Breast epithelium (tissue), 4 donors: Measurements from ENCODE around the gene MEIKIN. TPM values are rescaled to one million over a fixed set of nuclear protein-coding genes. Genes with fewer than 3 reads are reported as not detected.

Experiments used
- DNase-seq, 2 donors: peaks; one replicate each; pipeline ENCODE4 v3.0.0-alpha.2; 2019; ENCODE audit warnings: low spot score in 2 of 2
- H3K27ac ChIP-seq, 2 donors: fragments of 200-600 bp; sonication (generic) in 1 of 2; one replicate each; pipeline ENCODE4 v1.5.1; 2016 to 2019; ENCODE audit warnings: mild to moderate bottlenecking in 1 of 2
- H3K27me3 ChIP-seq, 2 donors: fragments of 200-600 bp; sonication (generic) in 1 of 2; one replicate each; pipeline versions ENCODE4 v1.5.1 to v1.6.0; 2017 to 2019; ENCODE audit warnings: control low read depth in 1 of 2, mild to moderate bottlenecking in 1 of 2
- H3K36me3 ChIP-seq: fragments of 200-600 bp; one replicate; pipeline ENCODE4 v1.5.1; 2019
- H3K4me1 ChIP-seq, 2 donors: fragments of 200-600 bp; sonication (generic); one replicate each; pipeline ENCODE4 v1.5.1; 2016 to 2019; ENCODE audit warnings: control low read depth in 1 of 2
- H3K4me3 ChIP-seq, 3 donors: fragments of 200-600 bp; sonication (generic); 1 replicate in 2 of 3; 2 replicates in 1 of 3; pipeline ENCODE4 v1.5.1; 2016 to 2019; ENCODE audit warnings: mild to moderate bottlenecking in 3 of 3, moderate library complexity in 2 of 3
- H3K9me3 ChIP-seq, 2 donors: fragments of 200-600 bp; sonication (generic) in 1 of 2; one replicate each; pipeline ENCODE4 v1.5.1; 2016 to 2019; ENCODE audit warnings: control low read depth in 1 of 2
- CTCF ChIP-seq, 3 donors: fragments of 450-650 bp; IDR thresholded peaks; one replicate each; pipeline ENCODE4 v1.5.1; 2016 to 2017; ENCODE audit warnings: antibody characterized with exemption in 3 of 3, mild to moderate bottlenecking in 3 of 3, moderate library complexity in 3 of 3
- POLR2A ChIP-seq: fragments of 450-650 bp; IDR thresholded peaks from one replicate; pipeline ENCODE4 v1.6.1; 2016; ENCODE audit warnings: antibody characterized with exemption, mild to moderate bottlenecking, moderate library complexity
- POLR2AphosphoS5 ChIP-seq, 3 donors: sonication (generic); formaldehyde crosslinking; IDR thresholded peaks; one replicate each; pipeline ENCODE4 v1.6.1; 2017; ENCODE audit warnings: antibody characterized with exemption in 3 of 3
- intact Hi-C: fragments of 100-400 bp; cut with DNase I; formaldehyde crosslinking; loops from one replicate; pipeline ENCODE4 v1.15.1; 2023; ENCODE audit warnings: low total_unique reads
- total RNA-seq, 3 donors: library from RNA; depleted of rRNA; stranded (reverse); fragments of >200 nt; gene quantifications; one replicate each; pipeline ENCODE4 v1.1.0, GENCODE V29; 2016

Gene MEIKIN
- total RNA-seq, 3 donors from 2014 or later: not detected

- no peak overlapping the region for H3K4me3 ChIP-seq
- H3K4me1 ChIP-seq: no peaks in the 10 kb centered on the region
- peaks cover 0 to 6% of the 10 kb centered on the region in 2 donors for H3K9me3 ChIP-seq
- DNase-seq: no peak
- intact Hi-C loops: no loop called here
- TF ChIP-seq CTCF (IDR thresholded peaks at IDR 0.05): no peak
- TF ChIP-seq POLR2AphosphoS5 (IDR thresholded peaks at IDR 0.05): no peak
- TF ChIP-seq POLR2A: no peak
- no peaks in the 10 kb centered on the region for H3K27me3 ChIP-seq
- H3K36me3 ChIP-seq: no peaks in the 10 kb centered on the region
- H3K27ac ChIP-seq: no peak overlapping the region
Measured at GRCh38 chr5:131765261-131765660, 180.2 kb downstream of the MEIKIN start.

- TF ChIP-seq POLR2AphosphoS5 (IDR thresholded peaks at IDR 0.05) (no peak), CTCF (IDR thresholded peaks at IDR 0.05) (no peak), POLR2A (no peak)
- peaks cover 0 to 6% of the 10 kb centered on the region in 2 donors for H3K9me3 ChIP-seq
- H3K4me3 ChIP-seq: no peak overlapping the region
- intact Hi-C loops: no loop called here
- DNase-seq: no peak
- no peaks in the 10 kb centered on the region for H3K36me3 ChIP-seq
- H3K27ac ChIP-seq: no peak overlapping the region
- no peaks in the 10 kb centered on the region for H3K4me1 ChIP-seq
- H3K27me3 ChIP-seq: no peaks in the 10 kb centered on the region
Measured at GRCh38 chr5:131763968-131764367, 181.5 kb downstream of the MEIKIN start.

- no peaks in the 10 kb centered on the region for H3K36me3 ChIP-seq
- no peak overlapping the region for H3K27ac ChIP-seq
- H3K4me1 ChIP-seq: no peaks in the 10 kb centered on the region
- H3K9me3 ChIP-seq: peaks cover 0 to 6% of the 10 kb centered on the region in 2 donors
- H3K4me3 ChIP-seq: no peak overlapping the region
- intact Hi-C loops: no loop called here
- no peaks in the 10 kb centered on the region for H3K27me3 ChIP-seq
- no peak for DNase-seq
- no peak for TF ChIP-seq POLR2AphosphoS5 (IDR thresholded peaks at IDR 0.05)
- no peak for TF ChIP-seq CTCF (IDR thresholded peaks at IDR 0.05)
- no peak for TF ChIP-seq POLR2A
Measured at GRCh38 chr5:131760793-131761192, 184.7 kb downstream of the MEIKIN start.

GRCh38 chr5:131759704-131760103 is 185.8 kb downstream of the MEIKIN start:
- no peak for DNase-seq
- peaks cover 0 to 6% of the 10 kb centered on the region in 2 donors for H3K9me3 ChIP-seq

GRCh38 chr5:131758520-131758900 is 187.0 kb downstream of the MEIKIN start:
- DNase-seq: no peak
- H3K36me3 ChIP-seq: no peaks in the 10 kb centered on the region
- intact Hi-C loops: no loop called here
- TF ChIP-seq POLR2A (no peak), POLR2AphosphoS5 (IDR thresholded peaks at IDR 0.05) (no peak), CTCF (IDR thresholded peaks at IDR 0.05) (no peak)
- no peaks in the 10 kb centered on the region for H3K4me1 ChIP-seq
- no peaks in the 10 kb centered on the region for H3K27me3 ChIP-seq
- H3K27ac ChIP-seq: no peak overlapping the region
- H3K4me3 ChIP-seq: no peak overlapping the region
- no peaks in the 10 kb centered on the region for H3K9me3 ChIP-seq

More at GRCh38 chr5:131759704-131760103, 185.8 kb downstream of the MEIKIN start:
- Histone ChIP-seq H3K4me3 (no peak overlapping the region), H3K4me1 (no peaks in the 10 kb centered on the region), H3K36me3 (no peaks in the 10 kb centered on the region), H3K27ac (no peak overlapping the region), H3K27me3 (no peaks in the 10 kb centered on the region)
- intact Hi-C loops: no loop called here
- no peak for TF ChIP-seq POLR2A
- no peak for TF ChIP-seq CTCF (IDR thresholded peaks at IDR 0.05)
- no peak for TF ChIP-seq POLR2AphosphoS5 (IDR thresholded peaks at IDR 0.05)
